T follicular helper cell (primary cell): ENCODE results near the gene NUP50.
A peak's percentile ranks its signal among the peaks of the same experiment; 100 is the strongest.

Experiments used
- DNase-seq: peaks from one replicate; pipeline ENCODE4 v3.0.0-alpha.2; 2020; ENCODE audit warnings: low read depth
- total RNA-seq, 2 experiments: gene quantifications; one replicate each; lab custom pipeline; 2026; lab: John Stamatoyannopoulos, UW

Gene NUP50
- total RNA-seq = 216 to 243 reads per million in 2 experiments

- peak; percentile 95 for DNase-seq
Observed at GRCh38 chr22:45163451-45164269, at the start of gene NUP50. Gene NUP50, plus strand, starts transcription at chr22:45163925. Its CDS starts 4,253 bp downstream, at chr22:45168178.

- no peak for DNase-seq
Observed at GRCh38 chr22:45120440-45120839, 43.3 kb upstream of the NUP50 start.

- DNase-seq = no peak
Observed at GRCh38 chr22:45120931-45121330, 42.8 kb upstream of the NUP50 start.

GRCh38 chr22:45124176-45124847 lies 39.4 kb upstream of the NUP50 start:
- DNase-seq = no peak

- DNase-seq = no peak
Observed at GRCh38 chr22:45125188-45125587, 38.5 kb upstream of the NUP50 start.

GRCh38 chr22:45127866-45128265 lies 35.9 kb upstream of the NUP50 start:
- no peak for DNase-seq

GRCh38 chr22:45129703-45130524 lies 33.8 kb upstream of the NUP50 start:
- DNase-seq = no peak

- no peak for DNase-seq
Observed at GRCh38 chr22:45130891-45131290, 32.8 kb upstream of the NUP50 start.

GRCh38 chr22:45131749-45132148 lies 32.0 kb upstream of the NUP50 start:
- no peak for DNase-seq

- DNase-seq = no peak
Observed at GRCh38 chr22:45134313-45134712, 29.4 kb upstream of the NUP50 start.

GRCh38 chr22:45136594-45136993 lies 27.1 kb upstream of the NUP50 start:
- no peak for DNase-seq

- no peak for DNase-seq
Observed at GRCh38 chr22:45139693-45140092, 24.0 kb upstream of the NUP50 start.

- no peak for DNase-seq
Observed at GRCh38 chr22:45142376-45142775, 21.3 kb upstream of the NUP50 start.

- no peak for DNase-seq
Observed at GRCh38 chr22:45144916-45145315, 18.8 kb upstream of the NUP50 start.

- no peak for DNase-seq
Observed at GRCh38 chr22:45149671-45150070, 14.1 kb upstream of the NUP50 start.

GRCh38 chr22:45150139-45150538 lies 13.6 kb upstream of the NUP50 start:
- no peak for DNase-seq

GRCh38 chr22:45151503-45151902 lies 12.2 kb upstream of the NUP50 start:
- no peak for DNase-seq

GRCh38 chr22:45154383-45154782 lies 9.3 kb upstream of the NUP50 start:
- no peak for DNase-seq

- DNase-seq = no peak
Observed at GRCh38 chr22:45155050-45155840, 8.5 kb upstream of the NUP50 start.

- no peak for DNase-seq
Observed at GRCh38 chr22:45157907-45158306, 5.8 kb upstream of the NUP50 start.

- no peak for DNase-seq
Observed at GRCh38 chr22:45159652-45160462, 3.9 kb upstream of the NUP50 start.
